ENCODE measurements around the gene KHDC4.

The KHDC4 gene

DNA sequence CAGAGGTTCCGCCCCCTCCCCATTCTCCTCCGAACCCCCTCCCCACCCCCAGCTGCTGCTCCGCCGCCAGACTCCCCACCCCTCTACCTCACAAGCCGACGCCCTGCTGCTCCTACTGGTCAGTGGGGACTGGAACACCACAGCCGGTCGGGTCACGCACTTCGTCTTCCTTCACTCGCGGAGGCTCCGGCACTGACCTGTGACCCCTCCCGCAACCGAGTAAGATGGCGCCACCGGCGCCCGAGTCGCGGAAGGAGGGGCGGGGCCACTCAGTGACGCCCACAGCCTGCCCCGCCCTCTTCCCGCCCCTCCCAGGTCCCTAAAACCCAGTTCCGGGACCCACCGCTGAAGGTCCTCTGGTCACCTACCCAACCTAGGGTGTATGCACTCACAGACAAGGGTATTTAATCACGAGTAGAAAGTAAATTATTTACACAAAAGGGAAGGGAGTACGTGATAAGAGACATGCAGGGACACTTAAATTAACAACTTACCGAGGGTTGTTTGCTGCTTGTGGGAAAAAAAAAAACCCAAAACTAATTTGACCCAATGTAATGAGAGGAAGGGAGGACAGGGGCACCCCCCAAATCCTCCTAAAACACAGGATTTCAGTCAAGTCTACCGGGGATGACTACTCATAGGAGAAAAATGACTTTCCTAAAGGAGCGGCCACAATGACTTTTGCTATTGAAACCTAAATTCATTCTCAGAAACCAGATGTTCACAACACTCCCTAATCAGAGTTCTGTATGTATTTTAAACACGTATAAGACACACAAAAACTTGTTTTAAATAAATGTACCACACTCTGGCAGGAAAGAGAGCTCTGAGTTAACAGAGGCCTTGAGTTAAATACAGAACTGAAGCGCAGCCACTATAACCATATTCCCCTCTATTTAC lies 22.8 kb downstream of the KHDC4 start, which contains the start of gene RIT1:
Gene RIT1, minus strand, starts transcription at position 194 of the 900 bp plus-strand sequence. CDS start 588 bp downstream, outside the sequence.
- in situ Hi-C loops (cut with HindIII; ENCODE audit: low sequenced_read_pairs) = no loop called here

DNA sequence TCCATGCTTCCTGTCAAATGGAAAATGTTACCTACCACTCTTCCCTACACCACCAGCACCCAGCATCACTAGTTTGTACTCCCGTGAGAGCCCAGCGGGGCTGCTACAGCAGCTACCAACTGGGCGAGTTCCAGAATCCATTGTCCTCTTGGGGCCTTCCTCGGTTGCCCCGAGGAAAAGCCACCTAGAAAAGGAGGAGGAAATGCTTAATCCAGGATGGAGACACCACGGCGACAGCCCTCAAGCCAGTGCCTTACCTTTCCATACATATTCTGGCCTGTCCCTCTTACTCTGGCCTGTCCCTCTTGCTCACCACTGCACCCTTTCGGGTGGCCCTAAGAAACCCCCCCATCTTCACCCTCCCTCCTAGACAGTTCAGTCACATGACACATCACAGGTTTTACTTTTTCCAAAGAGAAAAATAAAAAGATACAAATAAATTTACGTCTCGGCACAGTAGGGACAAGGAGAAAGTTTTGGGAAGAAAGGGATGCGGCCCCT lies 23.5 kb downstream of the KHDC4 start:
- in situ Hi-C loops (cut with HindIII; ENCODE audit: low sequenced_read_pairs) = no loop called here

DNA sequence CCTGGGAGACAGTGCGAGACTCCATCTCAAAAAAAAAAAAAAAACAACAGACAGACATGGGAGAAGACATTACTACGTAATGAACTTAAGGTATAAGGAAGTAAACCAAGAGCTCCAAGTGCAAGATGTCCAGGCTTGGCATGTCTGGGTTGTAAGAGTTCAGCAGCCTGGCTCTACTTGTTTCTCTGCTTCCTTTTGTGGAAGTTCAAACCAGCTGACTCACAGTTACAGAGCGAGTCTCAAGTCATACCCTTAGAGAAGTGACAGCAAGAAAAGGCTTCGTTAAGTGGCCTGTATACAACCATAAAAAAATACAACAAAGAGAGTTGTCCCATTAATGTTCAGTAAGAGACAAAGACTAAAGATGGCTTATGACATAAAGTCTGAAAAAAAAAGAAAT lies 24.3 kb downstream of the KHDC4 start:
- in situ Hi-C loops (cut with HindIII; ENCODE audit: low sequenced_read_pairs) = no loop called here

DNA sequence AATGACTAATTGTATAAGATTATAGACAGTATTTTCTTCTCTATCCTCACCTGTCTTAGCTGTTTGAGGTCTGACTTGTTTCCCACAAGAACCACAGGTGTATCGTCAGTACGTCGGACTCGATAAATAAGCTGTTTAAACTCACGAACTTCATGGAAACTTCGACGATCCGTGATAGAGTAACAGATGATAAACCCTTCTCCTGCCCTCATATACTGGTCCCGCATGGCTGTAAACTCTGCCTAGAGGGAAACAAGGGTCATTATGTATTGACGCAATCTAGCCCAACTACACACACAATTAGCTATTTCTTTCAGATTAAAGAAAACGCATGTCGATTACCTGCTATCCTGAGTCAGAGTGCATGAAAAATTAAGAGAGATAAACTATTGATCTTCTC lies 30.0 kb downstream of the KHDC4 start:
- in situ Hi-C loops (cut with HindIII; ENCODE audit: low sequenced_read_pairs) = no loop called here

DNA sequence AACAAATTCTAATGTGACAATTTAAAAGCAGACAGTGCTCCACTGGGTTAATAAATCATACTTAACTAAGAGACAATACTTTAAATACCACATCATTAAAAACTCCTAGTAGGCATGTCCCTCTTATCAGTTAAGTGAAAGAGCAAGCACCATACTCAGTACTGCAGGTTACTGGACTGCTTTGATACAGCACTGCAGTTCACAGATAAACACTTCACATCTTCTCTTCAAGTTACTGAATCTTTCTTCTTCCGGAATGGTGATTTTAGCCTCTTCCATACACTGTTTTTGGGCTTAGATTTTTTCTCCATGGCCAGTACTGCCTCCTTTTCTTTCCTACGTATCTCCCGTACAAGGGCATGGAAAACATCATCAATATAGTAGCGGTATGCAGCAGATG lies 34.1 kb downstream of the KHDC4 start:
- in situ Hi-C loops (cut with HindIII; ENCODE audit: low sequenced_read_pairs) = no loop called here

DNA sequence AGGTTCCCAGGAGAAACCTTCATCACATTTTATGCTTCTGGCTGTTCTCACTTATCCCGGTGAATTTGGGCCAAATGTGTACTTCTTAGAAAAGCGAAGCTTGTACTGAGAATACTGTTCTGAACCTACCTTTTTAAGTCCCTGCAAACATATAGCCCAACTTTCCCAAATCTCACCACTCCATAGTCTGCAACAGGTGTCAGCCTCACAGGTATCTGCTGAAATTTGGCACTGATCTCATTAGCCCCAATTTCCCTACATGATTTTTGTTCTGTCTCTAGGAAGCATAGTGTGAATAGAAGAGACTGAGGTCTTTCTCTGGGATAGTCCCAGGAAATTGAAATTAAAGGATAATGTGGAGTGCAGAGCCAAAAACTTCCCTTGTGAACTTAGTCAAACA lies 34.5 kb downstream of the KHDC4 start:
- in situ Hi-C loops (cut with HindIII; ENCODE audit: low sequenced_read_pairs) = loop anchor here (5.0 kb wide), 1 partner anchor 37 kb away; no protein-coding TSS in a partner anchor

DNA sequence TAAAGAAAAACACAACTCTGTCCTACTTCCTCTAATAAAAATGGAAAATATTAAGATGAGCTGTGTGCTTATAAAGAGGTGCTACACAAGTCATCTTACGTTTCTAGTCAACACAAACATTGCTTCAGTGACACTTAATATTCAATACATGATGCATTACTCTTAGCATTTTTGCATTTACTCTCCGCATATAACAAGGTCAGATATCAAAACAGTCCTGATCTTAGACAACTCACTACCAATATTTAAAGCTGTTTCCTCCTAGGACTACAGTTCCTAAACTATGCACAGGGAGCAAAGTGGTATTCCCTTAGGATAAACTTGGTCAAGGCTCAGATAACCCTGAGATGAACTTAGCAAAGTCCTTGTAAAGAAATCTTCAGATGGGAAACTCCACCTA lies 35.3 kb downstream of the KHDC4 start:
- in situ Hi-C loops (cut with HindIII; ENCODE audit: low sequenced_read_pairs) = loop anchor here (5.0 kb wide), 1 partner anchor 37 kb away; no protein-coding TSS in a partner anchor

DNA sequence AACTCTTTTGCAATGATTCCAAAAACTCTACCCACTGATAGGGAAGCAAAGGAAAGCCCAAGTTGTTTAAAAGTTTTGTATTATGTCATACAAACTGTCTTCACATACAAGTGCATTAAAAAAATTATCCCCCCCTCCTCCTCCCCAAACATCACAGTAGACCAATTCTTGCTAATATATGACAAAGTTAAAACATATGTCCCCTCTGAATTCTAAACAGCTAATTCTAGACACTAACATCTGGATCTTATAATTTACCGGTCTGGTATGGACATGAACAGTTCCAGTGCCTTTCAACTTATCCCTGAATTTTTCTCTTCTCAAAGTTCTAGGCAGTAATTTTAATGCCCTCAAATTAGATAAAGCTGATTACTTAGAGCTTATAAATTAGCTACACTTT lies 36.5 kb downstream of the KHDC4 start:
- in situ Hi-C loops (cut with HindIII; ENCODE audit: low sequenced_read_pairs) = loop anchor here (5.0 kb wide), 1 partner anchor 35 kb away; no protein-coding TSS in a partner anchor

DNA sequence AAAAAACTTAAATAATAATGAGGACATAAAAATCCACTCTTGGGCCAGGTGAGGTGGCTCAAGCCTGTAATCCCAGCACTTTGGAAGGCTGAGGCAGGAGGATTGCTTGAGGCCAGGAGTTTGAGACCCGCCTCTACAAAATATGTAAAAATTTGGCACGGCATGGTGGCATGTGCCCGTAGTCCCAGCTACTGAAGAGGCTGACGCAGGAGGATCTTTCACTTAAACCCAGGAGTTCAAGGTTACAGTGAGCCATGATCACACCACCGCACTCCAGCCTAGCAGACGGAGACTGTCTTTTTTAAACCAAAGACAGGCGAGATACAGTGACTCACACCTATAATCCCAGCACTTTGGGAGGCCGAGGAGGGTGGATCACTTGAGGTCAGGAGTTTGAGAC lies 37.7 kb downstream of the KHDC4 start:
- in situ Hi-C loops (cut with HindIII; ENCODE audit: low sequenced_read_pairs) = loop anchor here (5.0 kb wide), 1 partner anchor 34 kb away; no protein-coding TSS in a partner anchor

DNA sequence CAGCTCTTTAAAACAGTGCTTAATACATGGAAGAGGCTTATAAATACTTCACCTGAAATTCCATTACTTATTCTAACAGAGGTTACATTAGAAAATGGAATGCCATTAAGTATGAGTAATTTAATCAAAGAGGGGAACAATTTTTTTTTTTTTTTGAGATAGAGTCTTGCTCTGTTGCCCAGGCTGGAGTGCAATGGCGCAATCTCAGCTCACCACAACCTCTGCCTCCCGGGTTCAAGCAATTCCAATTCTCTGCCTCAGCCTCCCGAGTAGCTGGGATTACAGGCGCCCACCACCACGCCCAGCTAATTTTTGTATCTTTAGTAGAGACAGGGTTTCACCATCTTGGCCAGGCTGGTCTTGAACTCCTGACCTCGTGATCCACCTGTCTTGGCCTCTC lies 38.6 kb downstream of the KHDC4 start:
- in situ Hi-C loops (cut with HindIII; ENCODE audit: low sequenced_read_pairs) = loop anchor here (5.0 kb wide), 1 partner anchor 33 kb away; no protein-coding TSS in a partner anchor

DNA sequence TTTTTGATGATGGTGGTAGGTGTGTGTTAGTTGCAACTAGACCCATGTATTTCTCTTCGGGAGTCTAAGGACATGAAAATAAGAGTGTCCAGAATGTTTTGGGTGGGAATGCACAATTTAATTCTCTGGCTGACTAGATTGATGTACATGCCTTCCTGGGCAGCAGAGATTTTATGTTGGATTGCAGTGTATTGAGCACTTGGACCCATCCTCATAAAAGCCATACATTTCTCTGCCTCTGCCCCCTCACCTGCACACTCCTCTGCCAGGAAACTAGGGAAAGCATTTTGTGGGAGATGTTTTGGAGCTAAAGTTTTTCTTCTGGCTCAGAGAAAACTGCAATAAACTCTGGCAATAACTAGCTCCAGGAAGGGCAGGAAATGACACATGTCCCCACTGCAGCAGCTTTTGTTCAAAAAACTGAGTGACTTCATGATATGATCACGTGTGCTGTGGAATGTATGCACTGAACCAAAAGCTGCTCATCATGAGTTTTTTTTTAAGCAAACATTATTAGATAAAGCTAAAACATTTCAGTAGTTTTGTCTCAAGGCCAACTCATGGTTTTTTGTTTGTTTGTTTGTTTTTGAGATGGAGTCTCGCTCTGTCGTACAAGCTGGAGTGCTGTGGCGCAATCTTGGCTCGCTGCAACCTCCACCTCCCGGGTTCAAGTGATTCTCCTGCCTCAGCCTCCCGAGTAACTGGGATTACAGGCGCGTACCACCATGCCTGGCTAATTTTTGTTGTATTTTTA lies 40.6 kb downstream of the KHDC4 start:
- in situ Hi-C loops (cut with HindIII; ENCODE audit: low sequenced_read_pairs) = no loop called here

DNA sequence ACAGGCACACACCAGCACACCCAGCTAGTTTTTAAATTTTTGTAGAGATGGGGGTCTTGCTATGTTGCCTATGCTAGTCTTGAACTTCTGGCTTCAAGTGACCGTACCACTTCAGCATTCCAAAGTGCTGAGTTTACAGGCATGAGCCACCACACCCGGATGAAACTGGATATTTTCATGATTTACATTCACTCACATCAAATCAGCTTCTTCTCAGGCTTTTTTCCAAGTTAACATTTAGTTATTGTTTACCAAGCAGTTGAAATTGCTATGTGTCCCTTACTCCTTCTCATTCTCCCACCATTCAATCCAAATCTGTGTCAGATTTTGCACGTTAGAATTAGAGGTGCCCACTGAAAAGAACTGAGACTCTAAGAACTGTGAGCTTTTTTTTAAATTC lies 41.4 kb downstream of the KHDC4 start:
- in situ Hi-C loops (cut with HindIII; ENCODE audit: low sequenced_read_pairs) = no loop called here

DNA sequence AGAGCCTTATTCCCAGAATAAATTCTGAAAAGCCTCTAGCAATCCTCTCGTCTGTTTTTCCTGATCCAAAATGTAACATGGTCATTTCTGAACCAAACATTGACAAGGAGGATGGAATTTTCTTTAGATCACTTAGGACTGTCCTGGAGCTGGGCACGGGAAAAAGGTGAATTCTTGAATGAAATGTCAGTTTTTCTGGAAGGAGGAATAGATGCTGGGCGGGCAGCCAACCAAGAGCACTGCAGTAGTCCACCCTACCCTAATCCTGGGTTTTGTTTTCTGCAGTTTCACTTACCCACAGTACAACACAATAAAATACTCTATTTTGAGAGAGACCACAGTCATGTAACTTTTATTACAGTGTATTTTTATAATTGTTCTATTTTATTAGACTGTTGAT lies 44.0 kb downstream of the KHDC4 start:
- in situ Hi-C loops (cut with HindIII; ENCODE audit: low sequenced_read_pairs) = no loop called here

DNA sequence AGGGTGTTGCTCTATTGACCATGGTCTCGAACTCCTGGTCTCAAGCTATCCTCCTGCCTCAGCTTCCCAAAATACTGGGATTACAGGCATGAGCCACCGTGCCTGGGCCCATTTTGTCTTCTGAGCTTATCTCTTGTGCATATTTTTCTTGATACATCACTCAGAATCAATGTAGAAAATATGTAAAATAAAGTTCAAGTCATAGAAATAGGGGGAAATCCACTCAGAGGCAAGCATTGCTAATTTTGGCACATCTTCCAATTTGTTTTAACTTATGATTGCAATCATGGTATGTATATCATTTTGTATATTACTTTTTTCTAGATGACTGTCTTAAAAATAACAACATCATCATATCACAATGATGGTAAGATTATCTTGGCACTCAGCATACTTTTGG lies 44.6 kb downstream of the KHDC4 start:
- in situ Hi-C loops (cut with HindIII; ENCODE audit: low sequenced_read_pairs) = no loop called here

DNA sequence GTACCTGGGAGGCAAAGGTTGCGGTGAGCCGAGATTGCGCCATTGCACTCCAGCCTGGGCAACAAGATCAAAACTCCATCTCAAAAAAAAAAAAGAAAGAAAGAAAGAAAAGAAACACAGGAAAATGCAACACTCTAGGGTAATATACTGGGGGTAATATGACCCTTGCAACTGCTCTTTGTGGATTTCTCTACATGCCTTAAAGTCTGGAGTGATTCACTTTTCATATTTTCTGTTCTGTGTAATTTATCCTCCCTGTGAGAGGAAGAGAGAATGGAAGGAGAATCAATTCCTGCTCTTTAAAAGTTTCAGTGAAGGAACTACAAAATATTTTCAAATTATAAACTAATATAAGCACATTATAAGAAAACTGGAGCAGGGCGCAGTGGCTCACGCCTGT lies 45.7 kb downstream of the KHDC4 start:
- in situ Hi-C loops (cut with HindIII; ENCODE audit: low sequenced_read_pairs) = no loop called here

DNA sequence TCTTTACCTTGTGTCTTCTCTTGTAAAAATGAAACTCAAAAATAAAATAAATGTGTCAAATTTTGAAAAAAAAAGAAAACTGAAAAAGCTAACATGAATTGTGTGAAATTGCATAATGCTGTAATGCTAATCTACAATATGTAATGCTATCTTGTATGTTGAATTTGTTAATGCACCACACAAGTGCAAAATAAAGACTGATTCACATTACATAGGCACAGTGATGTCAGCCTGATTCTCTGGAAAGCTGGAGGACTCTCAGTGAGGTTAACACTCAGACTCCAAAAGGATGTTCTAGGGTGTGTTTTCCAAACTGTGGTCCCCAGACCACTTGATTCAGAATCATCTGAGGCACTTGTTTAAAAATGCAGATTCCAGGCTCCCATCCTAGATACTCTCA lies 49.2 kb downstream of the KHDC4 start:
- in situ Hi-C loops (cut with HindIII; ENCODE audit: low sequenced_read_pairs) = no loop called here

DNA sequence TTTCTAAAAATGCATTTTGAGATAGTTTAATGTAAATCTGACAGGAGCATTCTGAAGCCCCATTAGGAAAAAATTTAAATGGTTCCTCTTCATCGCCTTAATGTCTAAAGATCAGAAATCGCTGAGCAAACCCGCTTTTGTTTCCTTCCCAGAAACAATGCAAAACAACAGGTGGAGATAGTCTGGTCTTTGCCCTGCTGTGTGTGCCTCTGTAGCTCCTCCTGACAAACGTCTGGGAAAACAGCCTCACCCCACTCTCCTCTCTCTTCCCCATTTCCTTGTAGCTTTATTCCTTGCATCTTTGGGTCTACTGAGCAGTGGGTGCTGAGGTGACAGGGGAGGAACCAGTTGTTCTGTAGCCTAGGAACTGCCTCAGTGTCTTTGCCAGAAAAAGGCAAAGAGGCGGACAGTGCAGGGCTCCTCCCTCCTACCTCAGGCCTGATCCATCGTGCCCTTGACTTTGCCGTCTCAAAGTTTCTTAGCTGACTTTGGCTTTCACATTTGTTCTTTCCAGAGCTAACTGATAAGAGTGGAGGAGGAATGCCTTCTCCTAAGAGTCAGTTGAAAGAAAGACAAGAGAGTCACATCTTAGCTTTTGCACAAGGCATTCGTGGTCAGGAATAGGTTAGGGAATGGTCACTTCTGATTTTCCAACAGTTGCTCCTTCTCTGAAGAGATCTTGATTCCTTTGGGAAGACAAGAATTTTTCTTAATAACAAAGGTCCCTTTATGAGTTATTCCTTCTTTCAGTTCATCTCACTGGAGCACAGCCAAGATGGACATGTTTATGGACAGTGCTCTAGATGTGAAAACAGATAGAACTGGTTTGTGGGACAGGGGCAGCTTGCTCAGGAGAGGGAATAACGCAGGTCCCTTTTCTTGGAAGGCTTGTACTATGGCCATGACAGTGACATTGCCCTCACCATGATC lies 49.9 kb downstream of the KHDC4 start:
- in situ Hi-C loops (cut with HindIII; ENCODE audit: low sequenced_read_pairs) = no loop called here

DNA sequence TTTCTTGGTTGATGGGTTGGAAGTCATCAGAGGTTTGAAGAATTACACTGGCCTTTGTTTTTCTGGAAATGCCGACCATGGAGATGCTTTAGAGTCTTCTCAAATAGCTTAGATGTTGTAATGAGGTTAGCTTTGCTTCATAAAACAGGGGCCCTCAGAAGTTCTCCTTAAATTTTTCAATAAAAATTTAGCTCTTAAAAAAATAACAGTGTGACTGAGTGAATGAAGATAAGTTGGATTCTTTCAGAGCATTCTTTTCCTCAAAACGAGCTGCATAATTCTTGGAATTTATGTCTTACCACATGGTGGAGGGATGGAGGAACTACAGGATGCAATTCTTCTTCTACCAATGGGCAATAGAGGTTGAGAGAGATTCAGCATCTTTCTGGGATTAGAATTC lies 51.4 kb downstream of the KHDC4 start:
- in situ Hi-C loops (cut with HindIII; ENCODE audit: low sequenced_read_pairs) = no loop called here

DNA sequence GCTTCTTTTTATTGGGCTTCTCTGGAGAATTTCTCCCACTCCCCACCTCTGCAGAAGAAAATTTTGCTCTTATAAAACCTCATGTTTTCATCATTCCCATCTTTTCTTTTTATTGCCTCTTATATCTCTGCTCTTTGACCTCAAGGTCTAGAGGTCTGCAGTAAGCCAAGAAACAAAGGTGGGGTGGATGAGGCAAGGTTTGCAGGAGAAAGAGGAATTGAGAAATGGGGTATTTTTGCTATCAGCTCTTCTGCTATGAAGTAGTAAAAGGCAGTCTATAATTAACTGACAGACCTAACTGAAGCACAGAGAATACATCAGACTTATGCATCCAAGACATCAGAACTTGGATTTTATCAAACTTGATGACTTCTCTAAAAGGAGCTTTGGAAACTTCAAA lies 52.0 kb downstream of the KHDC4 start:
- in situ Hi-C loops (cut with HindIII; ENCODE audit: low sequenced_read_pairs) = no loop called here

DNA sequence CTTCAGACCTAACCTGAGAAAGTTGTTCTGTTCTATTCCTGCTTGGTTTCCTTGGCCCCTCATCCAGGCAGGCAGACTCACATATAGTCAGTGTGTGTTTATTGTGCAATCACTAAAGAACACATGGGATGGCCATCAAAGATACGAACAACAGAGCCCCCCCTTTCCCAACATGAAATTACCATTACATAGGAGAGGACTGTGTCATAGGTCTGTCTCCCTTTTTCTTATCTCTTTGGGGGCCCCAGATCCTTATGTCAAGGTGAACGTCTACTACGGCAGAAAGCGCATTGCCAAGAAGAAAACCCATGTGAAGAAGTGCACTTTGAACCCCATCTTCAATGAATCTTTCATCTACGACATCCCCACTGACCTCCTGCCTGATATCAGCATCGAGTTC lies 53.3 kb downstream of the KHDC4 start:
- in situ Hi-C loops (cut with HindIII; ENCODE audit: low sequenced_read_pairs) = no loop called here
